Loucy (cell line): ENCODE results near the gene RBP4.

Experiments
- H2AFZ ChIP-seq: fragments of 200-600 bp; sonication (generic); 2 replicates; pipeline ENCODE4 v1.6.0; 2016; ENCODE audit warnings: antibody characterized with exemption, mild to moderate bottlenecking, low read length, moderate library complexity
- H3F3A ChIP-seq: fragments of 200-600 bp; 2 replicates; pipeline ENCODE4 v1.6.0; 2016; ENCODE audit warnings: antibody characterized with exemption, low read depth, mild to moderate bottlenecking
- H3K27me3 ChIP-seq: fragments of 200-600 bp; sonication (generic); 2 replicates; pipeline ENCODE4 v1.6.1; 2014; ENCODE audit warnings: low read length, mild to moderate bottlenecking; ENCODE audit not compliant: insufficient read depth, poor library complexity, severe bottlenecking
- H3K36me3 ChIP-seq: fragments of 200-600 bp; sonication (generic); 2 replicates; pipeline ENCODE4 v1.6.1; 2016; ENCODE audit warnings: low read length; ENCODE audit not compliant: insufficient read depth
- H3K4me1 ChIP-seq: fragments of 200-600 bp; sonication (generic); 2 replicates; pipeline ENCODE4 v1.5.1; 2014; ENCODE audit warnings: low read length, mild to moderate bottlenecking; ENCODE audit not compliant: insufficient read depth, poor library complexity, severe bottlenecking
- H3K4me2 ChIP-seq: fragments of 200-600 bp; sonication (generic); 2 replicates; pipeline ENCODE4 v1.6.0; 2014; ENCODE audit warnings: antibody characterized with exemption, low read length, low read depth, mild to moderate bottlenecking; ENCODE audit not compliant: poor library complexity, severe bottlenecking
- H3K4me3 ChIP-seq: fragments of 200-600 bp; sonication (generic); 2 replicates; pipeline ENCODE4 v1.5.1; 2014; ENCODE audit warnings: low read length, mild to moderate bottlenecking, mixed read lengths; ENCODE audit not compliant: poor library complexity, severe bottlenecking
- H3K79me2 ChIP-seq: fragments of 200-600 bp; sonication (generic); 2 replicates; pipeline ENCODE4 v1.6.1; 2014; ENCODE audit warnings: low read length; ENCODE audit not compliant: insufficient read depth
- H3K9ac ChIP-seq: fragments of 200-600 bp; sonication (generic); 2 replicates; pipeline ENCODE4 v1.6.0; 2014; ENCODE audit warnings: mild to moderate bottlenecking, low read depth, low read length, moderate library complexity; ENCODE audit not compliant: poor library complexity, severe bottlenecking
- H3K9me2 ChIP-seq: fragments of 200-600 bp; sonication (generic); replicated peaks from 2 replicates; pipeline ENCODE4 v1.6.1; 2016; ENCODE audit warnings: low read depth, low read length, mixed read lengths
- H3K9me3 ChIP-seq: fragments of 200-600 bp; sonication (generic); 2 replicates; pipeline ENCODE4 v1.6.1; 2014; ENCODE audit warnings: mild to moderate bottlenecking, antibody characterized with exemption, low read length, low read depth; ENCODE audit not compliant: insufficient read depth
- H4K20me1 ChIP-seq: fragments of 200-600 bp; sonication (generic); 2 replicates; pipeline ENCODE4 v1.6.0; 2014; ENCODE audit warnings: antibody characterized with exemption, low read length, mild to moderate bottlenecking; ENCODE audit not compliant: insufficient read depth, poor library complexity, severe bottlenecking
- EZH2phosphoT487 ChIP-seq: fragments of 200-600 bp; IDR thresholded peaks from 2 replicates; pipeline ENCODE4 v1.6.1; 2018; ENCODE audit warnings: antibody characterized with exemption, mild to moderate bottlenecking, moderate library complexity, borderline replicate concordance
- TF ChIP-seq, protein P1 (sequence below): fragments of 200-600 bp; sonication (generic); conservative IDR thresholded peaks from 2 replicates; pipeline ENCODE4 v1.5.1; 2014; ENCODE audit warnings: mild to moderate bottlenecking, antibody characterized with exemption, low read length

Gene RBP4

DNA sequence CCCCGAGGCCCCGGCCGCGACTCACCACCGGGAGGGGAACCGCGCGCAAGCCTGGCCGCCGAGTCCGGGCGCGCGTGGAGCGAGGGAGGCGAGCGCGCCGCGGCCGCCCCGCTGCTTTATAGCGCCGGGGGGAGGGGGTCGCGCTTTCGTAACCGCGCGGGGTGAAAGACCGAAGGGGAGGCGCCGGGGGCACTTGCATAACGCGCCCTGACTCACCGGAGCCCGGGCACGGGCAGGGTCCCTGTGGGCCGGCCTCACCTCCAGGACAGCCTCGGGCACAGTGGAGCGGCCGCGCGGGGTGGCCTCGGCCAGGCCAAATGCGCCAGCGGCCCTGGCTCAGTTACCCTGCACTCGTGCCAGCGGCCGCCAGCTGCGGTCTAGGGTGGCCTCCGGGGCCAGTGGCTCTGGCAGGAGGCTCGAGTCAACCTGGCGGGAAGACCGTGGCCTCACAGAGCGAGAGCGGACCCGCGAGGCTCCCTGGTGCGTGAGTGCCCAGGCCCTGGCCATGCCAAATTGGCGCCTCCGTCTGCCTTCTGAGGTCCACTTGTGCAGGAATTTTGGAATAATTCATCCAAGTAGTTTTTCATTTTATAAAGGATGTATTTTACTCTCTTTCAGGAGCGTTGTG is at the start of gene RBP4:
Gene RBP4, minus strand, starts transcription at position 90 of the 628 bp plus-strand sequence. CDS start 207 bp downstream, outside the sequence.
- Histone ChIP-seq H3K36me3 (no peaks in the 10 kb centered on the region), H2AFZ (no peak within 1 kb of the TSS), H3K4me2 (no peak within 1 kb of the TSS)

GRCh38 chr10:93639791-93640190 is 38.8 kb upstream of the RBP4 start:
- no peaks in the 10 kb centered on the region for H4K20me1 ChIP-seq
- H3K27me3 ChIP-seq: peaks cover 4% of the 10 kb centered on the region
- no peaks in the 10 kb centered on the region for H3F3A ChIP-seq
- H3K4me3 ChIP-seq: no peak overlapping the region
- no peak overlapping the region for H2AFZ ChIP-seq
- H3K9me3 ChIP-seq: no peaks in the 10 kb centered on the region
- H3K9me2 ChIP-seq: no peaks in the 10 kb centered on the region
- no peak for TF ChIP-seq EZH2phosphoT487
- TF ChIP-seq, protein P1, sequence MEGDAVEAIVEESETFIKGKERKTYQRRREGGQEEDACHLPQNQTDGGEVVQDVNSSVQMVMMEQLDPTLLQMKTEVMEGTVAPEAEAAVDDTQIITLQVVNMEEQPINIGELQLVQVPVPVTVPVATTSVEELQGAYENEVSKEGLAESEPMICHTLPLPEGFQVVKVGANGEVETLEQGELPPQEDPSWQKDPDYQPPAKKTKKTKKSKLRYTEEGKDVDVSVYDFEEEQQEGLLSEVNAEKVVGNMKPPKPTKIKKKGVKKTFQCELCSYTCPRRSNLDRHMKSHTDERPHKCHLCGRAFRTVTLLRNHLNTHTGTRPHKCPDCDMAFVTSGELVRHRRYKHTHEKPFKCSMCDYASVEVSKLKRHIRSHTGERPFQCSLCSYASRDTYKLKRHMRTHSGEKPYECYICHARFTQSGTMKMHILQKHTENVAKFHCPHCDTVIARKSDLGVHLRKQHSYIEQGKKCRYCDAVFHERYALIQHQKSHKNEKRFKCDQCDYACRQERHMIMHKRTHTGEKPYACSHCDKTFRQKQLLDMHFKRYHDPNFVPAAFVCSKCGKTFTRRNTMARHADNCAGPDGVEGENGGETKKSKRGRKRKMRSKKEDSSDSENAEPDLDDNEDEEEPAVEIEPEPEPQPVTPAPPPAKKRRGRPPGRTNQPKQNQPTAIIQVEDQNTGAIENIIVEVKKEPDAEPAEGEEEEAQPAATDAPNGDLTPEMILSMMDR: no peak
- H3K9ac ChIP-seq: no peak overlapping the region
- H3K4me2 ChIP-seq: no peak overlapping the region
- no peaks in the 10 kb centered on the region for H3K36me3 ChIP-seq
- H3K4me1 ChIP-seq: no peaks in the 10 kb centered on the region
- H3K79me2 ChIP-seq: no peaks in the 10 kb centered on the region

More for the DNA sequence above, at the start of gene RBP4:
- Histone ChIP-seq H3K4me3 (no peak within 1 kb of the TSS), H3K4me1 (no peaks in the 10 kb centered on the region), H3K9me2 (no peaks in the 10 kb centered on the region), H3K79me2 (no peaks in the 10 kb centered on the region), H3K9me3 (no peaks in the 10 kb centered on the region), H3F3A (no peaks in the 10 kb centered on the region), H4K20me1 (no peaks in the 10 kb centered on the region), H3K9ac (no peak within 1 kb of the TSS), H3K27me3 (no peaks in the 10 kb centered on the region)
- TF ChIP-seq EZH2phosphoT487: no peak
- TF ChIP-seq, protein P1: no peak

DNA sequence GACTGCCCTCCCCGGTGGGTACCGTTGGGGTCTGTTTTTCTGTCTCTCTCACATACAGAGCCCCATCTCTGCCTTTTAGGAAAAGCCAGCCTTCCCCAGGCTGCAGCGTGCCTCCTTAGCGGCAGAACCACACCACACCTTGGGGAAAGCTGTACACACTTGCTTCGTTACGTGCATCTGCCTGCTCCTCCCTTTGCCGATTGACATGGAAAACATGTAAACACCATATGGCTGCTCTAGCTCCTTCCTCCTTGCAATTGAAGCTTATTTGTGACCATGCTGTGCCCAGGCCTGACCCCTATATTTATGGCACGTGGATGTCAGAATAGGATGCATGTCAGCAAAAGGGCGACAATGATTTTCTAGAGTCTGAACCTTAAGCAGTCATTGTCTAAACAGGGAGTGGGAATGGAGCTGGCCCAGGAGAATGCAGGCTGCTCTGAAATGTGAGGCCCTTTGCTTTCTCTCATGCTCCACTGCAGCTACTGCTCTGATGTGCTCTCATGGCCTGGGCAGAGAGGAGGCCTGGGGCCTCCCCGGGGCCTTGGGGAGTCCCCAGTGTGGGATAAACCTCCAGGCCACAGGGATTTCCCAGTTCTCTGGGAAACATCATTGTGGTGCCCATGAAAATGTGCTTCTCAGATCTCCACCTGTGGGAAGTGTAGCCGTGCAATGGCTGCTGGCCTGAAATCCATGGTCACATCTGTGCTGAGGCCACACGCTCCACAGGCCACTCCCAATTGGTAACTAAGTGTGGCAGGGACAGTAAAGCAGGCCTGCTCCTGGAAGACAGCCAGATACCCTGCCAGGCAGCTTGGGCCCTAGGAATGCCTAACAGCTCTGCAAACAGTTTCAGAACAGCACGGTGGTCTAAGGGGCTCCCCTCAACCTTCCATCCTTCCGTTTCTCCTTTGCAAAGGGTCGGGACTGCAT is 29.9 kb upstream of the RBP4 start:
- Histone ChIP-seq H2AFZ (no peak overlapping the region), H3K9ac (no peak overlapping the region), H4K20me1 (no peaks in the 10 kb centered on the region), H3K4me2 (no peak overlapping the region), H3F3A (no peaks in the 10 kb centered on the region), H3K4me3 (no peak overlapping the region), H3K79me2 (no peaks in the 10 kb centered on the region), H3K4me1 (no peaks in the 10 kb centered on the region), H3K36me3 (no peaks in the 10 kb centered on the region), H3K27me3 (no peaks in the 10 kb centered on the region), H3K9me3 (no peaks in the 10 kb centered on the region), H3K9me2 (no peaks in the 10 kb centered on the region)
- no peak for TF ChIP-seq EZH2phosphoT487
- TF ChIP-seq, protein P1: no peak
